Measurements from ENCODE around the gene SDK1. TPM values are rescaled to one million over a fixed set of nuclear protein-coding genes. Genes with fewer than 3 reads are reported as not detected.

The SDK1 gene
- total RNA-seq, 1 donor from 2014 or later = 5.4 TPM

DNA sequence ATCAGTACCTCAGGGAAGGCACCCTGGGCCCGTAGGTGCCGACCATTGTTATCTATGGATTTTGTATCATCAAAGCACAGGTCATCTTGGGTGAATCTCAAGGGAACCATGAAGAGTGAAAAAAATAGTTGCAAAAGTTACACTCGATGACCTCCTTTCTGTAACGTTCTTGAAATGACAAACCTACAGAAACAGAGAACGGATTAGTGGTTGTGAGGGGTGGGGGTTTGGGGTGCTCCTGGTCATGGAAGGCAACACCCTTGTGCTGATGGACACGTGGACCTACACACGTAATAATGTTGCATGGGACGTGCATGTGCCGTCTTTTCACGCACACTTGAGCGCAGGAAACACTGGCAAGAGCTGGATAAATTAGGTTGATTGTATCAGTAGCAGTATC lies 655.9 kb downstream of the SDK1 start:
- Mint-ChIP-seq H3K36me3 (ENCODE audit: unreplicated experiment) (peaks cover 2% of the 10 kb centered on the region), H3K27ac (ENCODE audit: unreplicated experiment) (no peak overlapping the region), H3K4me1 (ENCODE audit: unreplicated experiment) (peaks cover 12% of the 10 kb centered on the region), H3K9me3 (ENCODE audit: unreplicated experiment) (no peaks in the 10 kb centered on the region), H3K27me3 (ENCODE audit: unreplicated experiment) (no peaks in the 10 kb centered on the region), H3K4me3 (ENCODE audit: unreplicated experiment) (no peak overlapping the region)
- DNase-seq (ENCODE audit: extremely low spot score, unreplicated experiment) = no peak
- TF ChIP-seq, protein P1, sequence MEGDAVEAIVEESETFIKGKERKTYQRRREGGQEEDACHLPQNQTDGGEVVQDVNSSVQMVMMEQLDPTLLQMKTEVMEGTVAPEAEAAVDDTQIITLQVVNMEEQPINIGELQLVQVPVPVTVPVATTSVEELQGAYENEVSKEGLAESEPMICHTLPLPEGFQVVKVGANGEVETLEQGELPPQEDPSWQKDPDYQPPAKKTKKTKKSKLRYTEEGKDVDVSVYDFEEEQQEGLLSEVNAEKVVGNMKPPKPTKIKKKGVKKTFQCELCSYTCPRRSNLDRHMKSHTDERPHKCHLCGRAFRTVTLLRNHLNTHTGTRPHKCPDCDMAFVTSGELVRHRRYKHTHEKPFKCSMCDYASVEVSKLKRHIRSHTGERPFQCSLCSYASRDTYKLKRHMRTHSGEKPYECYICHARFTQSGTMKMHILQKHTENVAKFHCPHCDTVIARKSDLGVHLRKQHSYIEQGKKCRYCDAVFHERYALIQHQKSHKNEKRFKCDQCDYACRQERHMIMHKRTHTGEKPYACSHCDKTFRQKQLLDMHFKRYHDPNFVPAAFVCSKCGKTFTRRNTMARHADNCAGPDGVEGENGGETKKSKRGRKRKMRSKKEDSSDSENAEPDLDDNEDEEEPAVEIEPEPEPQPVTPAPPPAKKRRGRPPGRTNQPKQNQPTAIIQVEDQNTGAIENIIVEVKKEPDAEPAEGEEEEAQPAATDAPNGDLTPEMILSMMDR (IDR thresholded peaks at IDR 0.05) = no peak

DNA sequence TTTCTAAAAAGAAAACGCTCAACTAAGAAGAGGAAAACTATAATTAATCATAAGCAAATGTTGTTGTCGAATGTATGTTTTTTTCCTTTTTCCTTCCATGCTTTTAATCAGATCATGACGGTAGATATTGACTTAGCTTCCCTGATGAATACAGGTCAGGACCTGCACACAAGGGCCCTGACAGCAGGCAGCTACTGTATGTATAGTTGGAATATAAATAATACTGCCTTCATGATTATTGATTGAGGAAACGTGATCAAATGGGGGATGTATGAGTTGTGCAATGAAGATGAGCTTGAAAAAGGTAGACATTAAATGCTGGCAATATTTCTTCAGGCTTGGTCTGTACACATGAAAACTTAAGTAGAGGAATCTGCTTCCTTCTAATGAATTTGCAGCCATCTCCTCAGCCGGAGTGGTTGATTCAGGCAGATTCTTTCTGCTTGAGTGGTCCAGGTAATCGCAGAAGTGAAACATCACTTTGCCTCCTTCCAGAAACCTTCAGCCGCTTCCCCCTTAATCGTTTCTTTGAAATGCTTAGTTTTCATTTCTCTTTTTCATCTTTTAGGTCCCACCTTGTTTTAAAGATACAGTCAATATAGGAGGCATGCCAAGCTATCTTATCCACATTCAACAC lies 656.5 kb downstream of the SDK1 start:
- peaks cover 2% of the 10 kb centered on the region for H3K36me3 Mint-ChIP-seq (ENCODE audit: unreplicated experiment)
- peaks cover 12% of the 10 kb centered on the region for H3K4me1 Mint-ChIP-seq (ENCODE audit: unreplicated experiment)

DNA sequence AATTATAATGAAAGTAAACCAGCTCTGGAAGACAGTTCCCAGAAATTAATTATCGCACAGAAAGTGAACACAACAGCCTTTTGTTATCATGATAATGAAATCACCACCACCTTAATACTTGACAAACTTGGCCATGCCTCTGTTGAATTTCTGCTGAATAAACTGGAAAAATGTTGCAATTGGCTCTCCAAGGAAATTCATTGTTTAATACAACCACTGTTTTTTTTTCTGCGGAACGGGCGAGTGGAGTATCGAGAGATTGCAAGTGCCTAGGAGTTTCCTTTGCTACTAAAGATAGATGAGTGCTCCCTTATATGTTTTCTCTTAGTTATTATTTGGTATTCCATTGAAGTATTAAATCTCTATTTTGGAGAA lies 657.0 kb downstream of the SDK1 start:
- no peak overlapping the region for H3K4me3 Mint-ChIP-seq (ENCODE audit: unreplicated experiment)
- H3K27ac Mint-ChIP-seq (ENCODE audit: unreplicated experiment) = no peak overlapping the region
- no peaks in the 10 kb centered on the region for H3K27me3 Mint-ChIP-seq (ENCODE audit: unreplicated experiment)
- no peak for DNase-seq (ENCODE audit: extremely low spot score, unreplicated experiment)
- no peaks in the 10 kb centered on the region for H3K9me3 Mint-ChIP-seq (ENCODE audit: unreplicated experiment)
- H3K4me1 Mint-ChIP-seq (ENCODE audit: unreplicated experiment) = peaks cover 12% of the 10 kb centered on the region
- H3K36me3 Mint-ChIP-seq (ENCODE audit: unreplicated experiment) = peaks cover 2% of the 10 kb centered on the region
- TF ChIP-seq, protein P1 (IDR thresholded peaks at IDR 0.05) = no peak

More for the DNA sequence above, 656.5 kb downstream of the SDK1 start:
- no peak overlapping the region for H3K27ac Mint-ChIP-seq (ENCODE audit: unreplicated experiment)
- H3K9me3 Mint-ChIP-seq (ENCODE audit: unreplicated experiment) = no peaks in the 10 kb centered on the region
- H3K27me3 Mint-ChIP-seq (ENCODE audit: unreplicated experiment) = no peaks in the 10 kb centered on the region
- DNase-seq (ENCODE audit: extremely low spot score, unreplicated experiment) = no peak
- no peak overlapping the region for H3K4me3 Mint-ChIP-seq (ENCODE audit: unreplicated experiment)
- TF ChIP-seq, protein P1 (IDR thresholded peaks at IDR 0.05) = no peak

DNA sequence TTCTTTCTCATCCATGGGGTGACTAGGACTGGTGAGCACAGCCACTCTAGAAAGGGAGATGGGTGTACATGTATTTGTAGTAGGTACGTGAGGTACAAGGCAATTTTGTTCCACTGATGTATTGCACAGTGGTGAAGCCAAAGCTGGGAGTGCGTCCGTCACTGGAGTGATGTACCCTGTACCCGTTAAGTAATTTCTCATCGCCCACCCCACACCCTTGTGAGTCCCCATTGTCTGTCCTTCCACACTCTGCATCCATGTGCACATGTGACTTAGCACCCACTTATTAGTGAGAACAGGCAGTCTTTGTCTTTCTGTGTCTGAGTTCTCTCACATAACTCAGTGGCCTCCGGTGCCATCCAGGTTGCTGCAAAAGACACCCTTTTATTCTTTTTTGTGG lies 658.3 kb downstream of the SDK1 start:
- no peak for DNase-seq (ENCODE audit: extremely low spot score, unreplicated experiment)
- Mint-ChIP-seq H3K4me1 (ENCODE audit: unreplicated experiment) (peaks cover 12% of the 10 kb centered on the region), H3K27me3 (ENCODE audit: unreplicated experiment) (no peaks in the 10 kb centered on the region), H3K4me3 (ENCODE audit: unreplicated experiment) (no peak overlapping the region), H3K9me3 (ENCODE audit: unreplicated experiment) (no peaks in the 10 kb centered on the region), H3K36me3 (ENCODE audit: unreplicated experiment) (peaks cover 4% of the 10 kb centered on the region), H3K27ac (ENCODE audit: unreplicated experiment) (no peak overlapping the region)
- TF ChIP-seq, protein P1 (IDR thresholded peaks at IDR 0.05) = no peak

DNA sequence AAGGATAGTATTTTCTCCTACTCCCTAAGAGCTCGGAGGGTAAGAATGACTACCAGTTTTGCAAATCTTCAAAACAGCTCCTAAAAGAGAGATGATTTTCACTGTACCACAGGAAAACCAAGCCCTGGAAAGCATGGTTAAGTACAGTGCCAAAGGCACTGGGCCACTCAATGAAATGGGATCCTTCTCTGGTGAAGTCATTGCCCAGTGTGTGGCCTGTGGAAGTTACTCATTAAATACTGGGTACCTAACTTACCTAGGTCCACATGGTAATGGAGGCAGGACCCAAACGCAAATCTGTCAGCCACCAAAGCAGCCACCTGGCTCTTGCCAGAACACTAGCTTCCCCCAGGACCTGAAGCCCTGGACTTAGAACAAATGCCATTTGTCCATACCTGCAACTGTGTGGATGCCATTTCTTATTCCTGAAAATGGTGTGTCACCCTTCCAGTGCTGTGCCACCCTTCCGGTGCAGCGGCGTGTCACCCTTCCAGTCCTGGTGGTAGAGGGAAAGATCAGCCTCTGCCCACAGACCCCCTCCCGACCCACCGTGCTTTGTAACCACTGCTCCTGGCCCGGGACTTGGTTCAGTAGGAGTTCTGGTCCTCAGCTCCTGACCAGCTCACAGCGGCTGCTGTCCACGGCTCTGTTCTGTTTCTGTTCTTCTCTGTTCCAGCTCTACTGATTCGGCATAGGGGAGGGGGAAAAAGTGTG lies 659.2 kb downstream of the SDK1 start:
- Mint-ChIP-seq H3K27ac (ENCODE audit: unreplicated experiment) (no peak overlapping the region), H3K9me3 (ENCODE audit: unreplicated experiment) (no peaks in the 10 kb centered on the region), H3K36me3 (ENCODE audit: unreplicated experiment) (peaks cover 6% of the 10 kb centered on the region), H3K27me3 (ENCODE audit: unreplicated experiment) (no peaks in the 10 kb centered on the region), H3K4me3 (ENCODE audit: unreplicated experiment) (no peak overlapping the region), H3K4me1 (ENCODE audit: unreplicated experiment) (peaks cover 12% of the 10 kb centered on the region)
- TF ChIP-seq, protein P1 (IDR thresholded peaks at IDR 0.05) = no peak
- DNase-seq (ENCODE audit: extremely low spot score, unreplicated experiment) = no peak

Measured in osteocyte (in vitro differentiated cells).